Mesendoderm (in vitro differentiated cells): ENCODE measurements around the gene NUBP2.

ENCODE experiments used
- DNase-seq: peaks from one replicate; pipeline ENCODE4 v3.0.0; 2013
- H2AK5ac ChIP-seq: 2 replicates; pipeline ENCODE4 v1.6.1; 2013; ENCODE audit warnings: low read length, inconsistent platforms
- H2BK120ac ChIP-seq: 2 replicates; pipeline ENCODE4 v1.6.1; 2013; ENCODE audit warnings: low read depth, mild to moderate bottlenecking, low read length, moderate library complexity, mixed read lengths
- H2BK15ac ChIP-seq: replicated peaks from 2 replicates; pipeline ENCODE4 v1.6.1; 2013; ENCODE audit warnings: low read depth, mild to moderate bottlenecking, moderate library complexity
- H2BK5ac ChIP-seq: 2 replicates; pipeline ENCODE4 v1.6.1; 2013; ENCODE audit warnings: low read length, inconsistent platforms
- H3K18ac ChIP-seq: 2 replicates; pipeline ENCODE4 v1.6.1; 2013; ENCODE audit warnings: mild to moderate bottlenecking, low read length, mixed read lengths
- H3K23ac ChIP-seq: one replicate; pipeline ENCODE4 v1.6.1; 2013; ENCODE audit warnings: low read length
- H3K27ac ChIP-seq: 2 replicates; pipeline ENCODE4 v1.5.1; 2013; ENCODE audit warnings: low read depth, mild to moderate bottlenecking, inconsistent platforms, low read length, moderate library complexity
- H3K27me3 ChIP-seq: 2 replicates; pipeline ENCODE4 v1.6.1; 2013; ENCODE audit warnings: low read length, control low read depth, mild to moderate bottlenecking, inconsistent platforms; ENCODE audit not compliant: insufficient read depth, poor library complexity
- H3K36me3 ChIP-seq: 2 replicates; pipeline ENCODE4 v1.6.1; 2013; ENCODE audit warnings: low read length, inconsistent platforms; ENCODE audit not compliant: control insufficient read depth, insufficient read depth
- H3K4ac ChIP-seq: one replicate; pipeline ENCODE4 v1.6.1; 2013; ENCODE audit warnings: low read depth, mild to moderate bottlenecking, low read length, moderate library complexity
- H3K4me1 ChIP-seq: 2 replicates; pipeline ENCODE4 v1.6.1; 2013; ENCODE audit warnings: low read depth, low read length, inconsistent platforms; ENCODE audit not compliant: control insufficient read depth
- H3K4me2 ChIP-seq: 2 replicates; pipeline ENCODE4 v1.6.1; 2013; ENCODE audit warnings: low read length
- H3K4me3 ChIP-seq: 2 replicates; pipeline ENCODE4 v1.5.1; 2013; ENCODE audit warnings: mild to moderate bottlenecking, low read length
- H3K56ac ChIP-seq: one replicate; pipeline ENCODE4 v1.6.1; 2013; ENCODE audit warnings: low read length
- H3K79me1 ChIP-seq: 2 replicates; pipeline ENCODE4 v1.6.1; 2013; ENCODE audit warnings: low read length, inconsistent platforms
- H3K79me2 ChIP-seq: 2 replicates; pipeline ENCODE4 v1.6.1; 2013; ENCODE audit warnings: mild to moderate bottlenecking, low read length; ENCODE audit not compliant: control insufficient read depth, insufficient read depth
- H3K9ac ChIP-seq: 2 replicates; pipeline ENCODE4 v1.6.1; 2013; ENCODE audit warnings: low read length, inconsistent platforms
- H4K5ac ChIP-seq: one replicate; pipeline ENCODE4 v1.6.1; 2013; ENCODE audit warnings: low read length
- H4K8ac ChIP-seq: one replicate; pipeline ENCODE4 v1.6.1; 2013; ENCODE audit warnings: low read depth, mild to moderate bottlenecking, control low read depth, low read length, moderate library complexity
- WGBS: extraction: QIAGEN DNeasy Blood & Tissue Kit; methylation state at CpG from one replicate; pipeline ENCODE4 v1.1.7; 2013; ENCODE audit warnings: low lambda C conversion rate, missing lambda C conversion rate; ENCODE audit not compliant: insufficient coverage; ENCODE audit errors: extremely low coverage; 5-methylcytosine and 5-hydroxymethylcytosine counted together

The NUBP2 gene

GRCh38 chr16:1746693-1747195 lies 36.0 kb upstream of the NUBP2 start:
- Histone ChIP-seq H3K18ac (no peak overlapping the region), H3K27ac (no peak overlapping the region), H2AK5ac (no peak overlapping the region), H3K79me1 (no peaks in the 10 kb centered on the region), H3K56ac (no peak overlapping the region), H4K8ac (no peak overlapping the region), H3K4me2 (no peak overlapping the region), H2BK120ac (no peak overlapping the region), H3K79me2 (no peaks in the 10 kb centered on the region), H3K27me3 (no peaks in the 10 kb centered on the region), H2BK5ac (no peak overlapping the region), H3K4me1 (no peaks in the 10 kb centered on the region), H3K4me3 (no peak overlapping the region), H4K5ac (no peak overlapping the region), H2BK15ac (no peak overlapping the region), H3K36me3 (no peaks in the 10 kb centered on the region), H3K23ac (no peak overlapping the region), H3K4ac (no peak overlapping the region), H3K9ac (no peak overlapping the region)
- WGBS, result no CpG with 5 or more reads among the region's 31 CpGs
- DNase-seq, result no peak

- no peak overlapping the region for H3K4me2 ChIP-seq
- H3K79me2 ChIP-seq, result no peaks in the 10 kb centered on the region
- DNase-seq, result no peak
- H3K27me3 ChIP-seq, result no peaks in the 10 kb centered on the region
- no peak overlapping the region for H2BK120ac ChIP-seq
- no peak overlapping the region for H3K4me3 ChIP-seq
- no peak overlapping the region for H3K4ac ChIP-seq
- no peak overlapping the region for H3K27ac ChIP-seq
- H4K8ac ChIP-seq, result no peak overlapping the region
- WGBS, result no CpG with 5 or more reads among the region's 11 CpGs
- no peak overlapping the region for H2BK5ac ChIP-seq
- H3K36me3 ChIP-seq, result peaks cover 2% of the 10 kb centered on the region
- no peak overlapping the region for H3K9ac ChIP-seq
- H3K4me1 ChIP-seq, result no peaks in the 10 kb centered on the region
- H4K5ac ChIP-seq, result no peak overlapping the region
- no peak overlapping the region for H3K56ac ChIP-seq
- H2AK5ac ChIP-seq, result no peak overlapping the region
- no peak overlapping the region for H3K23ac ChIP-seq
- no peak overlapping the region for H3K18ac ChIP-seq
- H2BK15ac ChIP-seq, result no peak overlapping the region
- no peaks in the 10 kb centered on the region for H3K79me1 ChIP-seq
These were observed 34.8 kb upstream of the NUBP2 start for GRCh38 chr16:1747934-1748333.

DNA sequence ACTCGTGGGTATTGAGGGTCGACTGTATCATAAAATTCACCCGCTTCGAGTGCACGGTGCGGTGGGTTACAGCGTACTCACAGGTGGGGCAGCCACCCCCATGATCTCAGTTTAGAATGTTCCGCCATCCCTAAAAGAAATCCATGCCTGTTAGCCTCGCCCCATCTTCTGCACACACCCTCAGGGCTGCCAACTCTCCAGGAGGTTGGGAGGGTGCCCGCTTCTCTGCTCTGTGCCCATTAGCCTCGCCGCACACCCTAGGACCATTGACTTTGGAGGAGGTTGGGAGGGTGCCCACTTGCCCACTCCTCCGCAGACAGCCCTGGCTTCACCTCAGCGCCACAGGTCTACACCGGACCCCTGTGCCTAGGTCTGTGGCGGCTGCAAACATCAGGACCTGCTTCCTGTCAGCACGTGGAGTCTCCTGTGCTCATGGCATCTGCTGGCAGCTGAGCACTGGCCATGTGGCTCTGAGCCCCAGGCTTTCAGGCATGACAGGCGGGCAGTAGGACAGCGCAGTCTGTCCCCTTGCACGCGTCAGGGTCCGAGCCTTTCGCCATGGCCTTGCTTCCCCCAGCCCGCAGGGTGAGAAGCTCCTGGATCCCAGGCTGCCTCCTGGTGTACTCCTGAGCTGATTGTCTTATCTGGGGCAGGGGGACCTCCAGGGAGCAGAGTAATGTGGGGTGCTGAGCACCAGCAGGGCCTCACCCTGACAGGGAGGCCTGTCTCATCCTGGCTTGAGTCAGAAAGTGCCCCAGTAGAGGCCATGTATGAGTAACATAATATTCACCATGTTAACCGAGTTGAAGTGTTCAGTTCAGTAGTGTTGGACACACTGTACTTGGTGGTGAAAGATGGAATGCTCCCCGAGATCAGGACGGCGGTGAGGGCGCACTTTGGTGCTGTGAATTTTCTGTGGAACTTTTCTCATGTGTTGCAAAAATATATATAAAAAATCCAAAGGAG lies 33.3 kb upstream of the NUBP2 start:
- Histone ChIP-seq H2BK15ac (no peak overlapping the region), H3K4ac (no peak overlapping the region), H3K79me2 (no peaks in the 10 kb centered on the region), H2BK5ac (no peak overlapping the region), H3K4me2 (no peak overlapping the region), H3K9ac (no peak overlapping the region), H3K27me3 (no peaks in the 10 kb centered on the region), H4K8ac (no peak overlapping the region), H2BK120ac (no peak overlapping the region), H3K36me3 (peaks cover 2% of the 10 kb centered on the region), H3K79me1 (no peaks in the 10 kb centered on the region), H3K4me3 (no peak overlapping the region), H2AK5ac (no peak overlapping the region), H3K4me1 (no peaks in the 10 kb centered on the region), H3K23ac (no peak overlapping the region), H4K5ac (no peak overlapping the region), H3K18ac (no peak overlapping the region), H3K27ac (no peak overlapping the region), H3K56ac (no peak overlapping the region)
- WGBS, result no CpG with 5 or more reads among the region's 29 CpGs
- DNase-seq, result no peak

DNA sequence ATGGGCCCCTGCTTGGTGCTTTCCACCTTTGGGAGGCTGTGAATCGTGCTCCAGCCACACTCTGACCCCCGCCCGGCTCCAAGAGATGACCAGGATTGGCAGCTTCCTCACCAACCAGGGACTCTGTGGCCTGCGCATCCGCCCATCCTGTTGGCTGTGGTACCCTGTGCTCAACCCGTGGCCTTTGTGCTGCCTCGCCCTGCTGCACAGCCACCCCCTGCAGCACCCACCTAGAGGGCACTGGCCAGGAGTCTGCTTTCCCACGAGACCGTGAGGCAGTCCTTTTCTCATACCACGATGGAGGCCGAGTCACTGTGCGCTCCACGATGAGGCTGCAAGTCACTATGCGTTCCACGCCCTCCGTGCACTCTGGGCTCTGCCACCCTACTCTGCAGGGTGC lies 30.8 kb upstream of the NUBP2 start:
- Histone ChIP-seq H4K5ac (no peak overlapping the region), H3K79me2 (no peaks in the 10 kb centered on the region), H2BK15ac (no peak overlapping the region), H3K4me2 (no peak overlapping the region), H3K27me3 (no peaks in the 10 kb centered on the region), H3K4me1 (no peaks in the 10 kb centered on the region), H2BK5ac (no peak overlapping the region), H3K4ac (no peak overlapping the region), H3K56ac (no peak overlapping the region), H3K79me1 (no peaks in the 10 kb centered on the region), H2BK120ac (no peak overlapping the region), H4K8ac (no peak overlapping the region), H3K9ac (no peak overlapping the region), H3K23ac (no peak overlapping the region), H3K27ac (no peak overlapping the region), H3K36me3 (peaks cover 2% of the 10 kb centered on the region), H3K18ac (no peak overlapping the region), H3K4me3 (no peak overlapping the region), H2AK5ac (no peak overlapping the region)
- DNase-seq, result no peak
- no CpG with 5 or more reads among the region's 16 CpGs for WGBS

DNA sequence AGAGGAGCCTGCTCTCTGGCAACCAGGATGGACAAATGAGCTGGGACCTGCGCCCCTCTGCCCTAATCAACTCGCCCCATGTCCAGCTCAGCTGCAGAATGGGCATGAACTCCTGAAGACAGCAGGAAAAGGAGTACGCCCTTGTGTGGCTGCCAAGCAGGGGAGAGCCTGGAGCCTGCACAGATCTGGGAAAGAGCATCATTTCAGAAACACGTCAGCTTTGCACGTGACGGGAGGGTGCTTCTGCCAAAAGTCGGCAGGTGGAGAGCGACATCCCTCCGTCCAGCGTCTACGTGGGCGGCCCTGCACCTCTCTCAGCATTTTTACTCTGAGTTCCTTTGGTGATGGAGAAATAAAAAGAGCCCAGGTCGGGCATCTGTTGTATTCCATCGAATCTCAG lies 29.9 kb upstream of the NUBP2 start:
- no peak overlapping the region for H4K8ac ChIP-seq
- H3K9ac ChIP-seq, result no peak overlapping the region
- H3K4me2 ChIP-seq, result no peak overlapping the region
- H2BK120ac ChIP-seq, result no peak overlapping the region
- no peak overlapping the region for H3K27ac ChIP-seq
- H3K4me1 ChIP-seq, result no peaks in the 10 kb centered on the region
- H3K18ac ChIP-seq, result no peak overlapping the region
- no peak overlapping the region for H2BK5ac ChIP-seq
- H3K4me3 ChIP-seq, result no peak overlapping the region
- H3K56ac ChIP-seq, result no peak overlapping the region
- WGBS, result no CpG with 5 or more reads among the region's 14 CpGs
- H2AK5ac ChIP-seq, result no peak overlapping the region
- DNase-seq, result no peak
- peaks cover 2% of the 10 kb centered on the region for H3K36me3 ChIP-seq
- no peaks in the 10 kb centered on the region for H3K79me2 ChIP-seq
- H3K79me1 ChIP-seq, result no peaks in the 10 kb centered on the region
- H3K27me3 ChIP-seq, result no peaks in the 10 kb centered on the region
- no peak overlapping the region for H4K5ac ChIP-seq
- H2BK15ac ChIP-seq, result no peak overlapping the region
- no peak overlapping the region for H3K23ac ChIP-seq
- H3K4ac ChIP-seq, result no peak overlapping the region
